NCI-H460 (cell line): ENCODE measurements around the gene CDYL. TPM values are rescaled to one million over a fixed set of nuclear protein-coding genes. Genes with fewer than 3 reads are reported as not detected.

Source experiments
- DNase-seq: peaks from one replicate; pipeline ENCODE4 v3.0.0-alpha.2; 2016; ENCODE audit warnings: low read depth; ENCODE audit errors: extremely low read depth
- total RNA-seq: library from RNA; depleted of rRNA; stranded (reverse); fragments of >200 nt; shearing (Covaris generic); gene quantifications from 2 replicates; pipeline ENCODE4 v1.2.3, GENCODE V29; 2014

The CDYL gene
- total RNA-seq, 1 experiment from 2014 or later = 19.7 TPM

DNA sequence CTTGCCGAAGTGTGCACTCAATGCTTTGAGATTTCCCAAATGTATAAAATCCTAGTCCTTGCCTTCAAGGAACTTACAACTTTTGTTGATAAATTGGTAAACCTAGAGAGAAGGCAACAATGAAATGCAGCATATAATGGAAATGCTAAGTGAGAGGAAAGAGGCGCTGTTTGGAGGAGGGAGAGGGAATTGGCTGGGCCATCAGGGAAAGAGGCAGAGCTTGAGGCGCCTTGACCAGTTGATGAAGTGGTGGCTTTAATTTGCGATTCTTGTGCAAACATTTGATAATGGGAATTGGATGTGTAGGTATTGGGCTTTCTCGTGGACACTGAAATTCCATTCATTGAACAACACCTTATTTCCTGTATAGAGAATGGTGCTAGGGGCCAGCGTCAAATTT lies 1.9 kb upstream of the CDYL start:
- no peak for DNase-seq

DNA sequence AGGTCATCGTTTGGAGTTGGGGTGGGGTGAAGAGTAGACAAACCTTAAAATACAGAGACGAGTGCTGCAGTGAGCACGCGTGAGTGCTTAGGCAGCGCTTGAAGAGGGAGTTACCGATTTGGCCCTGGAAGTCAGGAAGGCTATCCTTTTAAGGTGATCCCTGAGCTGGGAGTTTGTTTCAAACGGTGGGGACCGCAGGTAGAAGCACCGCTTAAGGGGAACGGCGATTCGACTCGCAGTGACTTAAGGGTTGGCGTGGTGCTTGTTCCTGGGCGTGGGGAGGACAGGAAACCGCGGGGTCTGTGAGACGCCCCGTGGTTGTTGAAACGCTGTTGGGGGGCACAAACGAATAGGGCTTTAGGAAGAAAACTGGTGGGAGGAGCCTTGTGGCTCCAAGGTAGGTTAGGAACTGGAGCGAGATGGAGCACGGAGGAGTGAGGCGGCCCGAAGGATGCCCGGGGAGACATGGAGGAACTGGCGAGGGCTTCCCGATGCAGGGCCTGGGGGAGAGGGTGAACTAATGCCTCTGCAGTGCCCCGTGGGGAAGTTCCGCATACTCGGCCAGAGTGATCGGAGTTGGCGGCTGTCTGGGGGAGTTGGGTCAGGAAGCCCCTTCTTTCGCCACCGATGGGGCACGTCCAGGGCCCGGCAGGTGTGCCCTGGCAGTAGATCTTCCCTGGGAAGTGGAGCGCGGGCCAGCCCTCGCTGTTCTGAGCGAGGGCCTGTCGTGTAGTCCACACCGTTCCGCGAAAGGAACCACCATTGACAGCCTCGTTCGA lies 1.3 kb upstream of the CDYL start:
- no peak for DNase-seq

DNA sequence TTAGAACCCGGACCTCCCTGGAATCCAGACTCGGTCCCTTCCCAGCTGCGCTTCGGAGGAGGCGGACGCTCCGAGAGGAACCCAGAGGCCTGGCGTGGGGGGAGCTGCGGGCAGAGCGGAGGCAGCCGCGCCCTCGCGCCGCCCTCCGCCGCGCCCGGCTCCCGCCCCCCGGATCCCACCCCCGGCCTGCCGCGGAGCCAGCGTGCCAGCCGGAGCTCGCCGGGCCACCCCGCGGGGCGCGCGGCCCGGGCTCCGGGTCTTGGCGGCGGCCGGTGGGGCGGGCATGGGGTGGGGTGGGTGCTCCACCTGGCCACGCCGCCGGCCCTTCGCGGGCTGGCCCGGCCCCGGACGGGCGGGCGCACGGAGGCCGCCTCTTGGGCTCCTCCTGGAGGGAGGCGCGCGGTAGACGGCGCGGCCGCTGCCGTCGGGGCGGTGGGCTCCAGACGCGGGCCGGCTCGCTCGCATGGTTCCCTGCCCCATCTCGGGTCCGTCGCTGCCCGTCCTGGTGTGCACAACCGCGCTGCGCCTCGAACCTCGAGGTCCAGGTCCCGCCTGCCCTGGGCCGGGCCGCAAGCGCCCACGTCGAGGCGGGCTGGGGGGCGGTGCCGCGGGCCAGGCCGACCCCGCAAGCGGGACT lies 592 bp upstream of the CDYL start:
- DNase-seq = peak; percentile 62

DNA sequence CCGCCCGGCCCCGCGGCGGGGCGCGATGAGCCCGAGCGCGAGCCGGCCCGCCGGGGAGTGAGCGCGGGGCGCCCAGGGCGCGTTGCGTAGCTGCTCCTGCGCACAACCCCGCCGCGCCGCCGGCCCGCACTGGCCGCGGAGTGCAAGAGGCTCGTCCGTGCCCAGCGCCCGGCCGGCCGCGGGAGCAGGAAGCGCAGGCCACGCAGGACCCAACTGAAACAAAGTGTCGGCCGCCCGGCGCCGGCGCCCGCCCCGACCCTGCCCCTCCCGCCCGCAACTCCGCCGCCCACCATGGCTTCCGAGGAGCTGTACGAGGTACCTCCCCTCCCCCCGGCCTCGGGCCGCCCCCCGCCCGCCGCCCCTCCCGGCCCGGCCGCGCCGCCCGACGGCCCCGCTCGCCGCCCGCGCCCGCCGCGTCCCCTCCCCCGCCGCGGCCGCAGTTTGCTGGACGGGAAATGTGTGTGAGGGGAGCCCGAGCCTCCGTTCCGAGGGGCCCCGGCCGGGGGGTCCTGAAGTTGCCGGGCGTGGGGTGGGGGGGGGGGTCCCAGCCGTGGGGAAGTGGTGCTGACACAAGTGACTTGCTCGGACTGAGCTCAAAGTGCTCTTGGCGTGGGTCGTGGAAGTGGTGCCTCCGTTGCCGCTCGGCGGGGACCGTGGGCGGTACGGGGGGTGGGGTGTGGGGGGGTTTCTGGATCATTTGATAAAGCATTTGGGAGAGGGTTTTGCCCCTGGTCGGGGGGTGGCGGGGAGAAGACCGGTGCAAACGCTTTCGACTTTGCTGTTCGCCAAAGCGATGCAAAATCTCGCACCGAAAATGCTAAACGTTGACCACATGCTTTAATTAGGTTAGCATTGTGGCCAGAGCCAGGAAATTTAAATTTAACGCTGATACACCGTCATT lies 539 bp downstream of the CDYL start:
- DNase-seq = no peak

DNA sequence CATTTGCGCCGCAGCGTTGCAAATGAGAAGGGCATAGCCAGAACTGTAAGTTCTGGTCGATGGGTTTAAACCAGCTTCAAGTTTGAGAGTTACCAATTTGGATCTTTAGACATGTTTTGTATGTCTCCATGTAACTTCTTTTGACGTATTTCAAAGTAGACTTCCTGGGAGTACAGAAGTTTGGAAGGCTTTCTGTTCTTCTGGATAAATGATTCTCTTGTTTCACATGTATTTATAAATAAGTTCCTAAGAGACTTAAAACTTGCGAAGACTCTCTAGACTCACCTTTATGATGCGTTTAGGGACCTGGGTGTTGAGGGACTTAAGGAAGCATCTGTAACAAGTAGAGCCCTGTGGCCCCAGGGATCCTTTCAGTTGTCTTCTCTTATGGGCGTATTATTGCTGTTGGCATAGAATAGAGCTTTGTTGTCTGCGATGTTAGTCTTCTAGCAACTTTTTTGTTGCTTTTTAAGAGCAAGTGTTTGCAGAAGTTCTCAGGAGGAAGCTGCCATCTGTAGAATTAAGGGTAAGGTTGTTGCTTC lies 1.3 kb downstream of the CDYL start:
- DNase-seq = no peak

DNA sequence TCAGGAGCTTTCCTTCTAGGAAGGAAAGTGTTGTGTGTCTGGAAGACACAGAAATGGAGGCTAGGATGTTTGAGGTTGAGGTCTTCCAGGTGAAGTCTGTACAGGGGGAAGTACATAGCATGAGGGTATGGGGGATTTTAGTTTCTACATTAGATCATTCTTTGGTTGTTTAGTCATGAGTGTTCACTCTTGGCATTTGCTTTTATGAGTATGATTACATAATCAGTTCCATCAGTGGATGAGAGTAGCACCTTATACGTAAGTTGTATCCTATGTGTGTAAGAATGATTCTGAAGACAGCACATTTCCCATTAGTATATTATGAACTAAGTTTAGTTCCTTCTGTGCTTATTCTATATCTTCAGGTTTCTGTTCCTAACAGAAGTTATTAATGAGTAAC lies 1.9 kb downstream of the CDYL start:
- DNase-seq = no peak

DNA sequence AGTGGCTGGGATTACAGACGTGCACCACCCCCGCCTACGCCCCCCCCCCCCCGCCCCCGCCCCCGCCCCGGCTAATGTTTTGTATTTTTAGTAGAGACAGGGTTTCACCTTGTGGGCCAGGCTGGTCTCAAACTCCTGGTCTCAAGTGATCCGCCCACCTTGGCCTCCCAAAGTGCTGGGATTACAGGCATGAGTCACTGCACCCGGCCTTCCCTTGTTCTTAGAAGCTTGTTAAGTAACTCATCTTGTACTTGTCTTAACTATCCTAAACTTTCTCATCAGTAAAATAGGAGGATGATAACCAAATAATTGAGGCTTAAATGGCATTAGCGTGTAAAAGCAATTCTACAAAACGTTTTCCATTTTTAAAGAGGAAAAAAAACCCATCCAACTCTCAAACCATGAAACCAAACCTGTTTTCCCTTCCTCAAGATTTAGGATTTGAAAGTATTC lies 4.2 kb downstream of the CDYL start:
- no peak for DNase-seq

DNA sequence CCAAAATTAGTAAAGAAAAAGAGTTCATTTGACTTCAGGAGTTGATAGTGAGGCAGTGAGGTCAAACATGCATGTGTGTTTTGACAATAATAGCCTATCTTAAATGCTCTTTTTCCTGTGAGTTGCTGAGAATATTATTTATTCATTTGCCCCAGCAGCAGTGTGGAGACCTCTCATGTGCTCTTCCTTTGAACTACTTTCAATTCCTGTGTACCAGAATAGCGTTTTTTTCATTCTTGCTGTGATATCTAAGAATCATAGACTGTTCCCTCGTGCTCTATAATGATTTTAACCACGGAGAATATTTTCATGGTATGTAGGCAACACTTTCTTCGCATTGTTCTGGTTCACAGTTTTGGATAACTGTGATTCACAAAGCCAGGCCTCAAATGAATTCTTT lies 5.2 kb downstream of the CDYL start:
- no peak for DNase-seq

DNA sequence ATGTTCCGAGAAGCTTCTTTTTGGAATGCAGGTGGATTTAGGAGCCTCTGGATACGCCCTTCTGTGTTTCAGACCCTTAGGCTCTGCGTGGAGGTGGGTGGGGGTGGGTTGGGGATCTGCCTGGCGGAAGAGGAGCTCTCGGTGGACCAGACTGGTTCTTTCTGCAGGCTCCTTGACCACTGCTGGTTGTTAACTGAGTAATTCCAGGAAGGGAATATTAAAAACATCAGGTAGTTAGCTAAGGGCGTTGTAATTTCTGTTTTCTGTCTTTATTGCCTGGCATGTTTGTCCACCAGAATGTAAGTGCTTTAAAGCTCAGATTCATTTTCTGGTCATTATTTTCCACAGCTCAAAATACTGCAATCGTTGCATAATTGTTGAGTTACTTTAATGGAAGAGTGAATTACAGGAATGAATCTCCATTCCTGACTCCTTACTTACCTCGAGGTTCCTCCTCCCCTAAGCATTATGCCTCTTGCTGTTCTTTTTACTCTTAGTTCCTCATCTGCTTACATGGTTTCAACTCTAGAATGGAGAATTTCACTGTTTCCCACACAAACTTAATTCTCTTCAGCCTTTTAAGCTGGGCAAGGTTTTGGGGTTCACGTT lies 5.9 kb downstream of the CDYL start:
- DNase-seq = no peak

DNA sequence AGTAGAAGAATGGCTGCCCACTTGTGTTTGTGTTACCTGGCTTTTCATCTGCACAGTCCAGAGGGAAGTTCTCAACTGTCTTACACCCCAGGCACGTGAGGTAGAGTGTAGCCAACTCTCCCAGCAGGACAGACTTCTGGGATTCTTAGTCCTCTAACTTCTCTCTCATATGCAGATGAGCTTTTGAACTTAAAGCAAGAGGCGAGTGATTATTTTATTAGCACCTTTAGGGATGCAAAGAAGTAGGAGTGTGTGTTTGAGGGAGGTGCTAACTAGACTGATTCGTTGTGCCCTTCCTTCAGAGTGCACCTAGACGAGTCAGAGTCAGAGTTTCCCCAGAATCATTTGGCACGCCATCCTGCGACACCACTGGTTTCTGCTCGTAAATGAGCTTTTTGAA lies 10.8 kb downstream of the CDYL start:
- DNase-seq = no peak

DNA sequence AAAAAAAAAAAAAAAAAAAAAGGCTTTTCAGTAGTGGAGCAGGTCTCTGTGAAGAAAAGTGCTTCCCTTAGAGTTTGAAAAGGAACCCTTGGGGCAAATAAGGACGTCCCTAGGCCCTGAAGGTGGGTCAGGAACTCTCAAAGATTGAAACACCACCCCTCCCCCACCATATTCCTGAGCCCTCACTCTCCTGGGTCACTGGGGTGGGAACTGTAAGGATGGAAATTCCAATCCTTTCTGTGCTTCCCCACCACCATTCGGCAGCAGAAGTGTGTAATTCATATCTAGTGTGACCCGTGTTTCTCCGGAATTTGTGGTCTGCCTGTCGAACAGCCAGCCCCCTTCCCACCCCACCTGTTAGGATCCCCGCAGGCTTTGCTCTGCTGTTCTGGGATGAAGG lies 12.3 kb downstream of the CDYL start:
- DNase-seq = no peak

DNA sequence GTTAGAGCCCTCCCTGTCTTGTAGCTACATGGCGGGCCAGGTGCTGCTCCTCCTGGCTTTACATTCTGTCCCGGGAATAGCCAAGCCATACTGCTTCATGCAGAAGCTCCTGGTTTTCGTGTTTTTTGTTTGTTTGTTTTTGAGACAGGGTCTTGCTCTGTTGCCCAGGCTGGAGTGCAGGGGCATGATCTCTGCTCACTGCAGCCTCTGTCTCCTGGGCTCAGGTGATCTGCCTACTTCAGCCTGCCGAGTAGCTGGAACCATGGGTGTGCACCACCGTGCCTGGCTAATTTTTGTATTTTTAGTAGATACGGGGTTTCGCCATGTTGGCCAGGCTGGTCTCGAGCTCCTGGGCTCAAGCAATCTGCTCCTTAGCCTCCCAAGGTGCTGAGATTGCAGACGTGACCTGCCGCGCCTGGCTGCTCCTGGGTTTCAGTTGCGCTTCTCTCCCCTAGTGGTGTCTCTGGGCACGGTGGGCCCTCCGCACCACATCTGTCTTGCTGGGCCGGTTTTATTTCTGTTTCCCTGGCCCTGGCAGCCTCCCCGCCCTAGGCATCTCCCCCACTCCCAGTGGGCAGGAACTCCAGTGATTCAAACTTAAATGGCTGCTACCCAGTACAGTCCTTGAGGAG lies 12.9 kb downstream of the CDYL start:
- DNase-seq = no peak

DNA sequence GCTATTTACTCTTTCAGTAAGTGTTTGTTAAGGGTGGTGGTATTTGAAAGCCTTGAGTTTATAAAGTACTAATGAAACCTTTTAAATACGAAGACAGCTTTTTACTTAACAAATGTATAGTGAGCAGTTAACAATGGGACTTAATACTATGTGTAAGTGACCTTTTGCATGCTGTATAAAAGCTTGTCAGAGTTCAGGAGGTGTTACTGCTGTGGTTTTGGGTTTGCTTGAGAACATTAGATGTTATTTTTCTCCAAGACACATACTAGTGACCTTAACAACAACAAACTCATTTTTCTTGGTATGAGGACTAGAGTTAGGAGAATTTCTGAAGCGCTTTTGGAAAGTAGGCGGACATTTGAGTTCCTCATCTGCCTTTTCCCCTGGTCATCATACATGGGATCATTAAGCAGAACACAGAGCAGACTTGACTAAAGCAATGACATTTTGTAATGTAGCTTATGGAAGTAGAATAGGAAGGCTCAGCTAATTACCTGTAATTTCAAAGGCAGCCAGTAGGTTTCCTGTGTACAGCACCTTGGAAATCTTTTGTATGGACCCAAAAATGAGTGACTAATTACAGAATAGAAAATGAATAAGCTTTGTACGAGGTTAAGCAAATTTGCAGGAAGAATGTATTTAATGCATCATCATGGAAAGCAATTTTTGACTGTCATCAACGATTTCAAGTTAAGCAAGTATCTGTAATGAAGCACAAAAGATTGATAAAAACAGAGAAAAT lies 14.1 kb downstream of the CDYL start:
- DNase-seq = no peak

DNA sequence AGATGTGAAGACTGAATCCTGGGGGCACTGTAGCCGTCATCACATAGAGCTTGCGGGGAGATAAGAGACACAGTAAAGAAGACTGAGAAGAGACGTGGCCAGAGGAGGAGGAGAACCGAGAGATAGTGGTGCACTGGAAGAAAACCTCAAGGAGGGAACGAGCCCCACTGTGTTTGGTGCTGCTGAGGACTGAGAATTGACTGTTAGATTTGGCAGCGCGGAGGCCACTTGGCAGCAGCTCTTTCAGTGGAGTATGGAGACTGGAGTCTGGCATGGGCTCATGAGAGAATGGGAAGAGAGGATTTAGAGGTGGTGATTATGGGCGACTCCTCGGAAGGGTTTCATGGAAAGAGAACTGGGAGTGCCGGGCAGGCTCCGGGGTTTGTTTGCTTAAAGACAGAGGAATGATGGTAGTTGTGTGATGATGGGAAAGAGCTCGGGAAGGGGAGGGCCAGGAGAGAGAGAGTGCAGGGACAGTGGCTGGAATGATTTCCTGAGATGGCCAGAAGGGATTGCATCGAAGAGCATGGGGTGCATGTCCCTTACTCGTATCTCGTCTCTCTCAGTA lies 18.0 kb downstream of the CDYL start:
- DNase-seq = no peak

DNA sequence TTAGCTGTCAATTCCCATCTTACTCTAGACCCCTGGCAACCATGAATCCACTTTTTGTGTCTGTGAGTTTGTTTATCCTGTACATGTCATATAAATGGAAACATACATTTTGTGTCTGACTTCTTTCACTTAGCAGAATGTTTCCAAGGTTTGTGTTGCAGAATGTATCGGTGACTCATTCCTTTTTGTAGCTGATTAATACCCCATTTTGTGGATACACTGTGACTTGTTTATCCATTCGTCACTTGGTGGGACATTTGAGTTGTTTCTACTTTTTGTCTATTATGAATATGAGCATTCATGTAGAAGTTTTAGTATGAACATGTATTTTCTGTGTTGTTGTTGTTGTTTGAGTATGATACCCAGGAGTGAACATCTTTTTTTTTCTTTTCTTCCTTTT lies 21.4 kb downstream of the CDYL start:
- DNase-seq = no peak

DNA sequence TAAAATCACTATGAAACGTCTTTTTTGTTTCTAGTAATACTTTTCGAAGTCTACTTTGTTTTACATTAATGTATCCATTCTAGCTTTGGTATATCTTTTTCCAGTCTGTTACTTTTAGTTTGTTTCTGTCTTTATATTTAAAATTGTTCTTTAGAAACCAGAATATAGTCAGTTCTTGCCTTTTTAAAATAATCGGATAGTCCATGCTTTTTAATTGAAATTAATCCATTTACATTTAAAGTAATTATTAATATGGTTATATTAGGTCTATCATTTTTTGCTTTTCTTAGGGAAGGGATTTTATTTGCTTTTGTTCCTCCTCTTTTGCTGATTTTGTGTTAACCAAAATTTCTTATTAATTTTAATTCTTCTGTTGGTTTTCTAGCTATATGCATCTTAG lies 23.7 kb downstream of the CDYL start:
- DNase-seq = no peak

DNA sequence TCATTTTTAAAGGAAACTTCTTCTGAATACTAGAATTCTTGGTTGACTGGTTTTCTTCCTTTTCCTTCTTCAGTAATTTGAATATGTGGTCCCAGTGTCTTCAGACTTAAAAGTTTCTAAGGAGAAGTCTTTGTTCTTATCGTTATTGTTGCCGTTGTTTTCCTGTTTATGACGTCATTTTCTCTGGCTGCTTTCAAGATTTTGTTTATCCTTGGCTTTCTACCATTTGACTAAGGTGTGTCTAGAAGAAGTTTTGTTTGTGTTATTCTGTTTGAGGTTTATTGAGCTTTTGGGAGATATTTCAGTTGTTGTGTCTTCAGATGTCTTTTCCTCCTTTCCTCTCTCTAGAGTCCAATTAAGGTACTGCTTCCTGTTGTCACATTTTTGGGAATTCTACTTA lies 24.5 kb downstream of the CDYL start:
- no peak for DNase-seq

DNA sequence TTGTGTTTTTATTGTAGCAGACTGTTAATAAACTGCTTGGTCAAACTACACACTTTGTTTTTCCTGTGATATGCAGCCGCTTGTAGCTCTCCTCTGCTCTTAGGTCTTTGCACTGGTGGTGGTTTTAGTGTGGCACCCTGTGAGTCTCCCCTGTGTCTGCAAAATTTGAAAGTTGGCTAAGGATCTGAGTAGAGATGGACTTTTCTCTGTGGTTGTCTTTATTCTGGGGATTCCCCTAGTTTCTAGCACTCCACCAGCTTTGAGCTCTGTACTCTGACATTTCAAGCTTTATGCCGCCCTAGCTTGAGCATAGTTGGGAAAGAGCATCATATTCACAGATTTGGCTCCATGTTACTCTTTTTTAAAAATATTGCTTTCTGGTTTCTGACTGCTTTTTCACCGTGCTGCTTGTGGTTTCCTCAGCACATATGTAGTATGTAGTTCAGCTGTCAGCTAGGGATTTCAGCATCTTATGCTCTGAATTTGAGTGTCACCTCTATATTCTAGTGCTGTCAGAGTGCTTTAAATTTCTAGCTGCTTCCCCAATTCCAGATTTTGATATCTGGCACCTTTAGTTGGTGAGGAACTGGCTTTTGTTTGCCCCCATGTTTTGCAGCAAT lies 25.4 kb downstream of the CDYL start:
- DNase-seq = no peak
